ENCODE results near the gene ATP2B2.

ATP2B2 gene

DNA sequence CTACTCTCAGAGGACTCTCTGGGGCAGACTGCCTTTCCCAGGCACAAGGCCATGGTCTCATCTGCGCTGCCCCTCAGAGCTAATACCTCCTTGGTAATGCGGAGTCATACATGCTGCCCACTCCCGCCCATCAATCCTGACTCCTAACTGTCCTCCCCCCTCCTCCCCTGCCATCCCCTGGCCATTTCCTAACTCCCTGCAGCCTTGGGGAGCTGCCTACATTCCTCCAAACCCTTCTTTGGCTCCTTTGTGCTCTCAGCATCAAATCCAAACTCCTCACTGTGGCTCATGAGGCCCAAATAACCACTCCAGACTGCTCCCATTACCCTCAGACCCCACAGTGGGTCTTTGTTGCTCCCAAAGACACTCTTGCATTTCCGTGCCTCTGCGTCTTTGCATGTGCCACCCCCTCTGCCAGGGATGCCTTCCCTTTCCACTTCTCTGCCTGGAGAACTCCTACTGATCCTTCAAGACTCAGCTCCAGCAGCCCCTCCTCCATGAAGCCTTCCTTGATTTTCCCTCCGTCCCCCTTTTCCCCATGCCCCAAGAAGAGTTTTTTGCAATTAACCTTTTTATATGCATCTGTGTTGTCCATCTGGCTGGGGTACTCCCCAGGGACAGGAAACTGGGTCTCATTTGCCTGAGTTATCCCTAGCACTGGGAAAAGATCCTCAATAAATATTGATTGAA, 5.5 kb upstream of the ATP2B2 start:
- no peak for DNase-seq

DNA sequence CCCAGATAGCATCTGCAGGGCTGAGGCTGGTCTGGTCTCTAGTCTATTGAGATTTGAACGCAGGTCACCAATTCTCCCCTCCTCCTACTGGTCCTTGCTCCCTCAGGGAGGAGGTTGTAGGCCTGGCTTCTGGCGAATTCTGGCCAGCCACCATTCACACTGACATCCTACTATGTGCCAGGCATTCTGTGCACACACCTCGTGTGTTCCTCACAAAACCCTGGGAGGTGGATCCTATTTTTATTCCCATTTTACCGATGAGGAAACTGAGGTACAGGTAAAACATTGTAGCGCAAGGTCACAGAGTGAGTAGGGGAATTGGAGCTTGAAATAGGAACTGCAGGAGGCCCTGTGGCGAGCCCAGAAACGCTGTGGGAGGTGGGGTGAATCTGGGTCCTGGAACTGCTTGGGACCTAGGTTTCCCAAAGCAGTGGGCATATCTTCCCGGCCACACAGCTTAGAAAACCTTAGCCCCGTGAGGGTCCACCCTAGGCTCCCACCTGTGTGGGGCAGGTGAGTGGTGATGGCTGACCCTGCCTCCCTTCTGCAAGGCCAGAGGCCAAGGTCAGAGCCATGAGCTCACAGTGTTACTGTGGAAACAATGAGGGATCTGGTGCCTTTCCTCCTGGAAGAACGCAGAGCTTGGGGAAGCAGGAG, 4.8 kb upstream of the ATP2B2 start:
- no peak for DNase-seq

DNA sequence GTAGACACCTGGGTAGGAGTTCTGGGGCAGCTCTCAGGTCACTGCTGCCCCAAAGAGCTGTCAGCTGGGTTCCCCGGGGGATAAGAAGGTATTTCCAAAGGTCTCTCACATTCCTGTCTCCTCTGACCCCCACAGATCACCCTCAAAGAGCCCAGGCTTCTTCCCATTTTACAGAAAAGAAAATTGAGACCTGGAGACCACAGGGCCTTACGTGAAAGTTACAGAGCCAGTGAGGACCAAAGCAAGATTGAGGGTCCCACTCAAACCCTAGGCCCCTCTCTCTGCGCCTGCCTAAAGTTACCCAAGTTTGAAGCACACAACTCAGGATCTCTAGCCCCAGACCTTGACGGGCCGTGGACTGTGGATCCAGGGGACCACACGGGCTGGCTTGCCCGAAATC, 3.9 kb upstream of the ATP2B2 start:
- DNase-seq, result no peak

DNA sequence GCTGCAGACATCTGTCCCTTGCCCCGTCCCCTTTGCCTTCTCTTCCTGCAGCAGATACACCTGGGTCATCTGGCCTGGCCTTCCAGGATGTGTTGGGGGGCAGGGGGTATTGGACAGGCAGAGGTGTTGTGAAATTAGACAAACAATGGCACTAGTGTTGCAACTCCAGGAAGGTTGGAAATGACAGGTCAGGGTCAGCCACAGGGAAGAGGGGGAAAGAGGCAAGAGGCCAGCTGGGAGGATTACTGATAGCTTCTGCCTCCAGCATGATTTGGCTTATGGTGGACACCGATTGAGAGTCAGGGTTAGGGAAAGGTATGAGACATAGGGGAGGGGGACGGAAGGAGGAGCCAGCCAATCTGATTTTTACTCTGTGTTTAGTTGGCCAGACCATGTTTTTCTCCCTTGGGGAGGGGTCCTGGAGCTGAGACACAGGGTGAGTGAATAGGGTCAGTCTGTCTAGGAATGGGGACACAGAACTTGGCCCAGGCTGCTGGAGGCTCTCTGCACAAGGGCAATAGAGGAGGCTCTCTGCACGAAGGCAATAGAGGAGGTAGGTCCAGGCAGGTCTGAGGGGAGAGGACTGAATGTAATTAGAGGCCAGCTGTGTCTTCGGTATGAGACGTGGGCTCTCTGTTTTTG, 3.4 kb upstream of the ATP2B2 start:
- no peak for DNase-seq

DNA sequence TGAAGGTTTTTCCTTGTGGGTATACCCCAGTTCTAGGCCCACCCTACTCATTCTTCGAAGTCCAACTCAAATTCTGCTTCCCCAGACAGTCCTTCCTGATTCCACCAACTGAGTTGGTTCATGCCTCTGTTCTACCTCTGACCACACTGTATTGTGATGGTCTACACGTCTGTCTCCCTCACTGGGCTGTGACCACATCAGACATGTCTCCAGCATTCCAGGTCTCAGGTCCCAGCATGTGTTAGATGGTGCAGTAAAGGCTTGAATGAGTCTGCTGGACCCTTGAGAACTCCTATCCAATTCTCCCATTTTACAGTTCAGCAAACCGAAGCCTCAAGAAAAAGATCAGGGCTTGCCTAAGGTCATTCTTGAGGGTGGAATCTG, 2.8 kb upstream of the ATP2B2 start:
- DNase-seq, result no peak

DNA sequence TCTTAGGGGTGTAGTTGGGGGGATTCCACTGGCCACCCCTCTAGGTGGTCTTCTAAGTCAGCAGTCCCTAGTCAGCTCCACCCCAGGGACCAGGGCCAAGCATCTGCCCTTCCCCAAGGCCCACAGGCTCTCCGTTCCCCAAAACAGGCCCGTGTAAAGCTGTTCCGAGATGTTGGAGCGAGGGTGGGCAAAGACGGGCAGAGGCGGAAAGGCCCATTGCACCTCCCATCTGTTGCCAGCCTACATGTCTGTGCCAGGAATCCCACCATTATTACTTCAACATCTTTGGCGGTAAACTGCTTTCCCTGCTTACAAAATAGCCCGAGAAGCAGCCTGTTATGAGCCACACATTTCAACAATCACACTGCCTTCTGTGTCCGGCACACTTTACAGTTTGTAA, 1.9 kb upstream of the ATP2B2 start:
- no peak for DNase-seq

DNA sequence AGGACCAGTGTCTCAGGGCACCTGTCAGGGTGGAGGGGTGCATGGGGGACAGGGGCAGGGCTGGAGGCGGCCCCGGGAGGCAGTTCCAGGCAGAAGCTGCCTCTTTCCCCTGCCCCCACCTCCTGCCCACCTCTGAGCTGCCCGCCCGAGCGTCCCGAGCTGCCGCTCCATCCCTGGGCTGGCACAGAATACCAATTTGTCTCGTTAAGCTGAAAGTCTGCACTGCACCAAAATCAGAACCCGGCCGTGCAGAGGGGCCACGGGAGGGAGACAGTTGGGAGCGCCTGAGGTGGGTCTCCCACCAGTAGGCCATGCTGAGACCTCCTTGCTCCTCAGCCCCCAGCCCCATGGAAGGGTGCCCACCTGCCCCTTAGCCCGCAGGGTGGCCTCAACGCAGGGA, 1.3 kb upstream of the ATP2B2 start:
- no peak for DNase-seq

DNA sequence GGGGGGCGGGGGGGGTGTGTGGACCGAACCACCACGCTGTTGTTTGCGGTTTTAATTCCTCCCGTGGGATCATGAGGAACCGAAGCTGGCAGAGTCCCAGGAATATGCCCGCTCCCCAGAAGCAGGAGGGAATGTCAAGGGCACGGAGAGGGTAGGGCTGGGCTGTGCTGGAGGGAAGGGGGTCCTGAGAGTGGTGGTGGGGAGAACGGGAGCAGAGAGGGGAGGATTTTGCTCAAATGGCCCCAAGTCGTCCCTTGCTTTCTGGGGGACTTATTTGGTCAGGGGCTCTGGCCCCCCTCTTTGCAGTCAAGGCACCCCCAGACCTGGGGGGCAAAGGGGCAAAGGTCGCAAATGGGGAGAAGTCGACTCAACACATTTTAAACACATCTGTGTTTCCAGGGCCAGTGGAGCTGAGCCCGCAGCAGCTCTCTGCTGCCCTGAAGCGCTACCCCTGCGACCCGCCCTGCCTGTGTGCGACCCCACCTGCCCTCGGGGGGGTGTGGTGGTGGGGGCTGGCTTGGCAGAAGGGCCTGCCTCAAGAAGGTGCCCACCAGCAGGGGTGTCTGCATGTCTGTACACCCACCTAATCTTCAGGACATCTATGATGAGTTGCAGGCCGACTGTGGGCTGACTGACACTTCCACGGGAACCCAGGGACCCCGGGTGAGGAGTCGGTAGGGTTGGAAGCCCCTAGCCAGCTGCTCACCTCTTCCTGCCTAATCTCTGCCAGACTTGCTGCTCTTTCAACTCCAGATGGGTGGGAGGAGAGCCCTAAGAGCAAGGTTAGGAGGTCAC, 602 bp upstream of the ATP2B2 start:
- no peak for DNase-seq

- DNase-seq, result no peak
Measured at GRCh38 chr3:10504171-10505049, 976 bp downstream of the ATP2B2 start.

GRCh38 chr3:10503217-10503796, 2.1 kb downstream of the ATP2B2 start:
- DNase-seq, result no peak

DNA sequence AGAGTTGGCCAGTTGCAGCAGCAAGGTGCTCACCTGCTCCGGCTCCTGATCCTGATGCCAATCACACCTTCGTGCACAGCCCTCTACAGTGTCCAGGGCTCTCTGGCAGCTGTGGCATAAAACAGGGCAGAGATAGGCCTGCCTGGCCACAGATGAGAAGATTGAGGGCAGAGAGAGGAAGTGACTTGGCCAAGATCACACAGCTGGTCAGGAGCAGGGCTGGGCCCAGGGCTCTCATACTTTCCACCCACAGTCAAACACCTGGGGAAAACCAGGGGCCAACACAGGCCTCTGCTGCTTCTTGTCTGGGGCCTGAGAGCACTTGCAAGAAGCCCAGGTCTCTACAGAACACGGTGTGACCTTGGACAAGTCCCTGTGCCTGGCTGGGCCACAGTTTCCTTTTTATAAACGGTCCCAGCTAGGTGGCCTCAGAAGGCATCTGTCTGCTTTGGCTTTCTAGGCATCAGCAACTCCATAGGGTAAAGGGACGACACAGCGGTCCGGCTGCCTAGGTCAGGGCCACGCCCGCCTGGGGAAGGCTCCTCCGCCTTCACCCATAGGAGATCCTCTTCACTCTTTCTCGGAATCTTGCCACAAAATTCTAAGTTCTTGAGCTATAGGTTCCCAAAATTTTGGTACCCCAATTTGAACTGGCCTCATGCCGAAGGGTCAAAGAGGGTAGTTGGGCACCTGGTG, 3.1 kb downstream of the ATP2B2 start:
- DNase-seq, result no peak

DNA sequence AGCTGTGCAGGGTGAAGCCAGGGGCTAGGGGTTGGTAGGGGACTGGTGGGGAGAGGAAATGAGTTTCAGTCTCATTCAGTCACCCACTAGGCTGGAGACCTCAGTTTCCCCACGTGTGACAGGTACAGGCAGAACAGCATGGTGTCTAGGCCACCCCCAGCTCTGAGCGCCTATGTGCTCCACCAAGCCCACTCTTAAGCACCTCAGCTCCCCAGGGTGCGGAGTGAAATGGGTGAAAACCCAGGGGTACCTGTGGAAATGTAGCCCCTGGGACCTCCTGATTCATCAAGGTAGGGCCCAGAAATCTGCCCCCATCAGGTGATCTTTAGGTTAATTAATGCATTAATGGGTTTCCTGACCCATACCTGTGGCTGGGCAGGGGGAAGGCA, 3.7 kb downstream of the ATP2B2 start:
- DNase-seq, result no peak

GRCh38 chr3:10500717-10501663, 4.4 kb downstream of the ATP2B2 start:
- no peak for DNase-seq

GRCh38 chr3:10498271-10498670, 7.1 kb downstream of the ATP2B2 start:
- no peak for DNase-seq

GRCh38 chr3:10497439-10497838, 7.9 kb downstream of the ATP2B2 start:
- DNase-seq, result no peak

DNA sequence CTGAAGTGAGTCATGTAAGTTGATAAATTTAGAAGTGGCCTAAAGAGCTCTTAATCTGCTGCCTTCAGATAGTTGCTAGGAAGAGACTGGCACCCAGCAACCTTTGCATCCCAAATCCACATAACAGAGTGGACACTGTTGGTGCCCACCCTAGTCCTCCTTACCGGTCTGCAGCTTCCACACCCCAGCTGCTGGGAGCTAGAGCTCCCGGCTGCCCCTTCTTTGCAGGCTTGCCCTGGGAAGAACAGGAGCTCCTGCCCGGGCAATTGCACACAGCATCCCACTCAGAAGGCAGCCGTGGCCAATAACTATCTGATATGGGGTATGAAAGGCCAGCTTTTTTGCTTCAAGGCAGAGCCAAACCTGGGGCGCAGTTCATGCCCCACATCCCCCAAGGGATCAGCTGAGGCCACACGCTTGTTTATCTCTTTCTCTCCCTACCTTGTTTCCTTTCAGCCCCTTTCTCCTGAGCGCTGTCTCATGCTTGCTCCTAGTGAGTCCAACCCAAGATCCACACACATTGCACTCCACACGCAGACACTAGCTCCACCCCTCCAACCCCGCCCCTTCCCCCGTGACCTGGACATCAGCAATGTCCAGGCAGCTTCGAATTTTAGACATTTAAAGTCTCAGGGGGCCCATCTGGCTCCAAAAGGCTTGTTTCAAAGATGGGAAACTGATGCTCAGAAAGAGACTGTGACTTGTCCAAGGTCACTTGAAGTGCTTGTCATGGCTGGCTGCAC, 9.1 kb downstream of the ATP2B2 start:
- DNase-seq, result no peak

DNA sequence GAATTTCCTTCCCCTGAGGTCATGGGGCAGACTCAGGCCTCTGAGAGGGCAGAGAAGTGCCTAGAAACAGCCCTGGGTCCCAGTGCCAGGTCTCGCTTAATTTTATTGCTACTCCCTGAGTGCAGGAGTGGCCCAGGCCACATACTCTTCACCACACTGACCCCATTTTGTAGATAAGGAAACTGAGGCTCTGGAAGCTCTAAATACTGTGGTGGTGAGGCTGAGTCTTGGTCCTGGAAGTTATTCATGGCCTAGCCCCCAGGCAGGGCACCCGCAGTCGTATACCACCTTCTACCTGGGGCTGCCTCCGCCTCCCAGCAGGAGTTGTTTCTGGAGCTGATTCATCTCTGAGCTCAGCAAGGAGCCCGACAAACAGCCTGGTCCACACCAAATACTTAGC, 9.8 kb downstream of the ATP2B2 start:
- DNase-seq, result no peak

DNA sequence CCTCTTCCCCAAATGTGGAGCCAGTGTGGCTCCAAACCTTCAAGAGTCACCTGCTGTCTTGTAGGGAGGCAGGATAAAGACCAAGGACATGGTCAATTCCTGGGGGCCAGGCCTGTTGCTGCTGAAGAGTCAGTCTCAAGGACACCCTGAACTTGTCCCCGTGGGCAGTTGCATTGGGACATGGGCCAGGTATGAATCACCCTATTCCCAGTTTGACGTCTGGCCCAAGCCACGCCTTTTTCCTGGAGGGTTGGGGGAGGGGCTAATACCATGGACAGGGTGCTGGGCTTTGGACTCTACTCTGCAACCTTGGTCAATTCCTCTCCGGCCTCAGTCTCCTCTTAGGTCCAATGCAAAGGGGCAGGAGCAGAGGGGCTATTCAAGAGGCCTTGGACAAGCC, 10.4 kb downstream of the ATP2B2 start:
- DNase-seq, result no peak

DNA sequence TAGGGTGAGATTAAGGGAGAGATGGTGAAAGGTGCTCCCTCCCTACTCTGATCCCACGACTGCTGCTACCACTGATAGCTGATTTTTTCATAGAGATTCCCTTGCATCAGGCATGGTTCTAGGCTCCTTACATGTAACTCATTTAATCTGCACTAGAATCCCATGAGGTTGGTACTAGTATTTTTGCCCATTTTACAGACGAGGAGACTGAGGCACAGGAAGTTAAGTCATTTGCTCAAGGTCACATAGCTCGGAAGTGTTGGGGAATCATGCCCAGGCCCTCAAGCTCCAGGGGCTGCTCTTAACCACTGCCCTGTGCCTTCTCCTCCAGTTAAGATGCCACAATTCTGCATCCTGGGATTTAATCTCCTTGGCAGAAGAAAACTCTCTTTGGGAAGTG, 11.2 kb downstream of the ATP2B2 start:
- no peak for DNase-seq

DNA sequence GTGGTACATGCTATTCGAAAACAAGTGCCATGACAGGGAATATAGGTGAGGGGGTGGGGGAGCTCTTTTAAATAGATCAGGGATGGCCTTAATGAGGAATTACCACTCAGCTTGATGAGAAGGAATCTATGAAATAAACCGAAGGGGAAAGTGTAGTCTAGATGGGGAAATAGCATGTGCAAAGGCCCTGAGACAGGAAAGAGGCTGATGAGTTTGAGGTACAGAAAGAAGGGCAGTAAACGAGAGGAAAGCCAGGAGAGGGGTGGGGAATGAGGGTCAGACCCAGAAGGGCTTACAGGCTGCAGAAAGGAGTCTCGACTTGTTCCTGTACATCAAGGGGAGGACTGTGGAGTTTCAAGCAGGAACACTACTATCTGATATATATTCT, 12.2 kb downstream of the ATP2B2 start:
- no peak for DNase-seq

Measured in stimulated activated CD4-positive, alpha-beta T cell treated with anti-CD3 and anti-CD28 coated beads, Interleukin-4, amount 100 ng/mL, for 4 hours (primary cell).